Measurements from ENCODE around the gene PGC.

PGC gene

DNA sequence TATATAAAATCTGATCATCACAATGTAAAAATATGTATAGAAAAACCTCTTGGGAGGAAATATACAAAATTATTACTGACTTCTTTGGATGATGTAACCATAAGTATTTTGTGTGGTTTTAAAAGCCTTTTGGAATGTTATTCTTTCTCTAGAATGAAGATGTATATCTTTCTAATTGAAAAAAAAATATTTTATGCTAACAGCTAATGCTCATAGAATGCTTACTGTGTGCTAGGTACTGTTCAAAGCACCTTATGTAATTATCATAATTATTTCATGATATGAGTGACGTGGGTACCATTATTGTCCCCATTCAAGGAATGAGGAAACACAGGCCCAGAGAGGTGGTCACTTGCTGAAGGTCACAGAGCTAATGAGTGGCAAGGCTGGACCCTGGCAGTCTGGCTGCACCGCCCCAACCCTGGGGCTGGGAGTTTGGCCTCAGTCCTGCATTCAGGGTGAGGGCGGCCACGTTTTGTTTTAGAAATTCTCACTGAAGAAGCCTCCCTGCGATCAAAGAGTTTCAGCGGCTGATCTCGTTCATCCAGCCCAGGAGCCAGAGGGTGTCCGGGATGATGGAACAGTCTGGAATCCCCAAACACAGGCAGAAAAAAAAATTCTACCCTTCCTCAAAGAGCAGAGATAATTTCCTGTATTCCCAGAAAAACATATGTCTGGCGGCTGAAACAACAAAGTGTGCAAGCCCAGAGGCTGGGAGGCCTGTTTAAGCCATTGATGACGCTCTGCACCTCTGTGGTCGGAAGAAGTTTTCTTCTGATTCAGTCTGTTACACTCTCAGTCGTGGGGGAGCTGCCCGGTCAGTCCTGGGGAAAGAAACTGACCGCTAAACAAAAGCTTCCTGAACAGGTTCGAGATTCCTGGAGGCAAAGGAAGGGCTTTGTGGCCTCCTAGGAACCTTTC lies 49.1 kb downstream of the PGC start:
- no peak for DNase-seq (ENCODE audit: low read depth in 2 of 2)

DNA sequence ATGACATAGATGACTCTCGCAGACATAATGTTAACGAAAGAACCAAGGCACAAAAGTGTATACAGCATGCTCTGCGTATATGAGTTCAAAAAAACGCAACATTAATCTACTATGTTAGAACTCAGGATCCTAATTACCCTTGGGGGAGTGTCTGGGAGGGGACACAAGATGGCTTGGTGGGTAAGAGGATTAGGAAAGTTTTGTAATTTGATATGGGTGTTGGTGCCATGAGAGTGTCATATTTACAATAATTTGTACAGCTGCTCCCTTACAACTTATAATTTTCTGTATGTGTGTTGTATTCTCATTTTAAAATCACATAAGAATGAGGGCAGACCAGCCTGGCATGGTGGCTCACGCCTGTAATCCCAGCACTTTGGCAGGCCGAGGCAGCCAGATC lies 50.4 kb downstream of the PGC start:
- no peak for DNase-seq (ENCODE audit: low read depth in 2 of 2)

DNA sequence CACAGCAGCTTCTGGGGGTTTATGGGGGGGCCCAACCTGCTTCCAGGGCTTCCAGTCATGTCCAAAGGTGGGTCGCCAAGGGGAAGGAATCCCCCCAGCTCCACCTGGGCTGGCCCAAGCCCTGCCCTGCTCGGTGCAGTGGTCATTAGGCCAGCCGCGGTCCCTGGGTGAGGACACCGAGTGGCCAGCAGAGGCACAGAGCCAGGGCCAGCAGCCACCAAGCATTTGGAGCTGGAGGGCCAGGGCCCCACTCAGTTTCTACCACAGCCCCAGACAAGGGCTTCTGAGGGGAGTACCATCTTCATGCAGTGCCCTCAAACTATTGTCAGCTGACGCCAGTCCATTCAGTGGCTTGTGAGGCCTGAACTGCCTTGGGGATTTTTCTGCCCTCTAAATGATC lies 51.4 kb downstream of the PGC start:
- DNase-seq (ENCODE audit: low read depth in 2 of 2): no peak

- DNase-seq (ENCODE audit: low read depth in 2 of 2): no peak
These were observed 52.2 kb downstream of the PGC start for GRCh38 chr6:41694815-41695526.

DNA sequence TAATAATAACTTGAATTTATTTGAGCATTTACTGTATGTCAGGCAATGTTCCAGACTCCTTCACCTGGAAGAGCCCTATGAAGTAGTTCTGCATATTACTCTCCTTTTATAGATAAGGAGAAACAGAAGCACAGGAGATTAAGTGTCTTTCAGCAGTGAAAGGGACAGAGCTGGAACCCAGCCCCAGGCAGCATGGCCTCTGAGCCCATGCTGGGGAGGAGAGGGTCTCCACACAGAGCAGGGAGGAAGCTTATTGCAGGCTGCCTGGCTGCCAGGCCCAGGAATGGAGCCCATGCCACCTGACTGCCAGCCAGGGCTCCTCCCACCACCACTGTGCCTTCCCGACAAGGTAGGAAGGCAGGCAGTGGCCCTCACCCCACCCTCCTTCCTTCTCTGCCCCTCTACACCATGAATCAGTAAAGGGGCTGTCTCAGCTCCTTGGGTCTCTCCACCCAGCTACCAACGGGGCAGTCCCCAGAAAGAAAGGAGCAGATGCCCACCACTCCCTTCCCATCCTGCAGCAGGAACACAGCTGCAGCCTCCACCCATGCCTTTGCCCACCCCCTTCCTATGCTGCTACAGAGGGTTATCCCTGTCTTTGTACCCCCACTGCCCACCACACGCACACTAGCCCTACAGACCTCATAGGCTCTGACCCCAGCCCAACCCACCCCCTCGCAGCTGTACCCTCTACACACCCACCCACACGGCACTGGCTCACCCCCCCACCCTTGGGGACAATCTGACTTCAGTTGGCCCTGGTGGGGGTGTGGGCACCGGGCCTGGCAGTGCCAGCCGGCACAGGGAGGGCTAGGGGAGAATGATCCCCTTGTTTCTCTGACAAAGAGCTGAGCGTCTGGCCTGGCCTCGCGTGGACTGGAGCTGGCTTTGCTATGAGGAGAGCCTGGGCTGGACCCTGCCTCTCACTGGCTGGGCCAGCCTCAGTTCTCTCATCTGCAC lies 53.6 kb downstream of the PGC start:
- DNase-seq (ENCODE audit: low read depth in 2 of 2): no peak

- no peak for DNase-seq (ENCODE audit: low read depth in 2 of 2)
These were observed 54.5 kb downstream of the PGC start for GRCh38 chr6:41692730-41693129.

- DNase-seq (ENCODE audit: low read depth in 2 of 2): no peak
These were observed 55.0 kb downstream of the PGC start for GRCh38 chr6:41692080-41692675.

DNA sequence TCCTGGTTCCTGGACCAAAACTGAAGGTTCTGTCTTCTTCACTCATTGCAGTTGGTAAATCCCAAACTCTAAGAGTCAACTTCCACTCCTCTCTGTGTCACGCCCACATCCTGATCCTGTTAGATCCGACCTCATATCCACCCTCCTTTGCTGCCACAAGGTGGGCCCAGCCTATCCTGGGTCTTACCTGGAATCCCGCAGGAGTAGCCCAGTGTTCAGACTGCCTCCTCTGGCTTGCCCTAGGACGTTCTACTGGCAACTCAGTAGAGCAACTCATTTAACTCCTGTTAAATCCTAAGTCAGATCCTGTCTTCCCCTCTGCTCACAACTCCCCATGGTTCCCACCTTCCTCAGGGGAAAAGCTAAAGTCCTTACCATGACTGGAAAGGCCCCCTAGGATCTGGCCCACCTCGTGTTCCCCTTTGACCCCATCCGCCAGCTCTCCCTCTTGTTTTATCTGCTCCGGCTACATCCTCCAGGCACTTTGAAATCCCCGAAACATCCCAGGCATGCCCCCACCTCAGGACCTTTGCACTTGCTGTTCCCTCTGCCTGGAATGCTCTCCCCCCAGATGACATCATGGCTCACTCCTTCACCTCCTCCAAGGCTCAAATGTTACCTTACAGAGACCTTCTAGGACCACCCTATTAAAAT lies 55.6 kb downstream of the PGC start:
- no peak for DNase-seq (ENCODE audit: low read depth in 2 of 2)

DNA sequence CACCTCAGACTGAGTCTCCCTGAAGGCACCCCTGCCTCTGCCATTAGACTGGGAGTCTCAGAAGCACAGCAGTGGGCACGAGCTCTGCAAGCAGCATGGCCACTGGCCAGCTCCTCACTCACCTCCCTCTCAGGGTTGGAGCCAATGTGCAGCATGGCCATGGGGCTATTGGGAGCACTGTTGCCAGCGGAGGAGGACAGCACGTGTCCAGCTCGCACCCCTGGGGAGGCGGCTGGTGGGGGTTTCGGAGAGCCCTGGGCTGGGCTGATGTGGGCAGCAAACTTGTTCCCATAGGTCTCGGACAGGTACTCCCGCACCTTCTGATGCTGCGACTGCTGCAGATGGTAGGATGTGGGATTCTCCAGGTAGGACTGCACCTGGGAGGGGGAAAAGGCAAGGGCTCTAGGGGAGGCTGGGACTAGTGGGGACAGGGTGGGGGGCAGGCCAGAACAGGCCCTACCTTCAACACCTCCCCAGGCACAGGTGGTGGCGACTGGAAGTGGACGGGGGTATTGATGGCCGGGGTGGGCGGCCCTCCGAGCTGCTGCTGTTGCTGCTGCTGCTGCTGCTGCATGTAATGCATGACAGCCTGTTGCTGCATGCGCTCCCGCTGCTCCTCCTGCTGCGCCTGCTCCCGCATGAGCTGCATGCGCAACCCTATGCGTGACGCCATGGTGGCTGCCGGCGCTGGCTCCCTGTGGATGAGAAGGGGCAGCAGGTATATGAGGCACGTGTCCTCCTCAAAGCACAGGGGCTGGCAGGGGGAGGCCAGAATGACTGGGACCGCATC lies 56.5 kb downstream of the PGC start:
- no peak for DNase-seq (ENCODE audit: low read depth in 2 of 2)

- no peak for DNase-seq (ENCODE audit: low read depth in 2 of 2)
These were observed 57.8 kb downstream of the PGC start for GRCh38 chr6:41689171-41690008.

DNA sequence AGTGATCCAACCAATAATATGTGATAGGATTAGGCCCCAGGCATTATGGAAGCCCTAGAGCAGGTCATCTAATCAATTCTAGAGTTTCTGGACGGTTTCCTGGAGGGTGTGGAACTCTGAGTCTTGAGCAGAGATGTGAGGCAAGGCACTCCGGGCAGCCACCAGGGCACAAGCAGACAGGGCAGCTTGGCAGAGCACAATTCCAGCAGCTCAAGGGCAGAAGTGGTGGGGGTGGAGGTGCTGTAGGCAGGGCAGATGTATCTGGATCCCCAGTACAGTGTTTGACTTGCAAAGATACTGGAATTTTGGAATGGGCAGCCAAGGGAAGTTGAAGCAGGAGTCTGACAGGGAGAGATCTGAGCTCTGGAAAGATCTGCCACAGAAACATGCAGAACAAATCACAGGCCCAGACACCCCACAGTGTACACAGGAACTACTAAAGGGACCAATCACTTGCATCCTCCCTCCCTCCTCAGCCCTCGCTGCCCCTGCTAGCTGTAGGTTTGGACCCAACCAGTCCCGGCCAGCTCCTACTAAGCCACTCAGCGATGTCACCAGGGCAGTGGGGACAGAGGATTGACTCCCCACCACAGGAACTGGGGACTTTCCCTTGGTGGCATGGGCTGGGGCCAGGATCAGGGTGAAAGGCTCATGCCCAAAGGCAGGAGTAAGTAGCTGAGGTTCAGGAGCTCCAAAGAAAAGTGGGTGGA lies 58.8 kb downstream of the PGC start:
- DNase-seq (ENCODE audit: low read depth in 2 of 2): no peak

GRCh38 chr6:41687501-41688175 lies 59.6 kb downstream of the PGC start:
- DNase-seq (ENCODE audit: low read depth in 2 of 2): no peak
